H1 (cell line): ENCODE data around the gene RUNX1. TPM values are rescaled to one million over a fixed set of nuclear protein-coding genes. Genes with fewer than 3 reads are reported as not detected.
A peak's percentile ranks its signal among the peaks of the same experiment; 100 is the strongest.

Experiments
- ASH2L ChIP-seq: fragments of 200-600, 300-600 bp; sonication (generic); IDR thresholded peaks from one replicate; pipeline ENCODE4 v1.7.1; 2017; ENCODE audit warnings: low read length
- BACH1 ChIP-seq: IDR thresholded peaks from 2 replicates; pipeline ENCODE4 v1.6.1; 2012; ENCODE audit warnings: low read length, improper control_type of control experiment
- CREB1 ChIP-seq: IDR thresholded peaks from 2 replicates; pipeline ENCODE4 v1.6.1; 2012; ENCODE audit warnings: inconsistent platforms
- JUND ChIP-seq: IDR thresholded peaks from 2 replicates; pipeline ENCODE4 v1.6.1; 2011; ENCODE audit warnings: mild to moderate bottlenecking, improper control_type of control experiment, low read length
- polyA plus RNA-seq, 7 experiments: library from polyadenylated mRNA; depleted of rRNA in 3 of 7; stranded (reverse) in 5 of 7; unstranded in 2 of 7; fragments of >200 nt in 5 of 7; fragments of 200-250 nt in 2 of 7; gene quantifications; 1 replicate in 5 of 7; 2 replicates in 1 of 7; 4 replicates in 1 of 7; pipeline versions ENCODE4 v1.2.1 to v1.2.3, GENCODE V29; 2011 to 2013; ENCODE audit warnings: missing spikeins in 2 of 7, mixed read lengths in 2 of 7
- total RNA-seq: library from RNA; stranded (reverse); fragmentation: NEBNext Ultra II Directional; extraction: Animal tissue kit (Norgen Biotek cat#: 25700); gene quantifications from 2 replicates; pipeline ENCODE4 v1.2.1, GENCODE V29; 2021
- TF ChIP-seq, protein P1 (sequence below): IDR thresholded peaks from 2 replicates; pipeline ENCODE4 v1.6.1; 2012; ENCODE audit warnings: inconsistent platforms

RUNX1 gene
- total and polyA plus RNA-seq, 2 of the 8 experiments (the other 6 are each of a cell fraction or from before 2014, with no cell fraction given) = 0.20 to 0.60 TPM

DNA sequence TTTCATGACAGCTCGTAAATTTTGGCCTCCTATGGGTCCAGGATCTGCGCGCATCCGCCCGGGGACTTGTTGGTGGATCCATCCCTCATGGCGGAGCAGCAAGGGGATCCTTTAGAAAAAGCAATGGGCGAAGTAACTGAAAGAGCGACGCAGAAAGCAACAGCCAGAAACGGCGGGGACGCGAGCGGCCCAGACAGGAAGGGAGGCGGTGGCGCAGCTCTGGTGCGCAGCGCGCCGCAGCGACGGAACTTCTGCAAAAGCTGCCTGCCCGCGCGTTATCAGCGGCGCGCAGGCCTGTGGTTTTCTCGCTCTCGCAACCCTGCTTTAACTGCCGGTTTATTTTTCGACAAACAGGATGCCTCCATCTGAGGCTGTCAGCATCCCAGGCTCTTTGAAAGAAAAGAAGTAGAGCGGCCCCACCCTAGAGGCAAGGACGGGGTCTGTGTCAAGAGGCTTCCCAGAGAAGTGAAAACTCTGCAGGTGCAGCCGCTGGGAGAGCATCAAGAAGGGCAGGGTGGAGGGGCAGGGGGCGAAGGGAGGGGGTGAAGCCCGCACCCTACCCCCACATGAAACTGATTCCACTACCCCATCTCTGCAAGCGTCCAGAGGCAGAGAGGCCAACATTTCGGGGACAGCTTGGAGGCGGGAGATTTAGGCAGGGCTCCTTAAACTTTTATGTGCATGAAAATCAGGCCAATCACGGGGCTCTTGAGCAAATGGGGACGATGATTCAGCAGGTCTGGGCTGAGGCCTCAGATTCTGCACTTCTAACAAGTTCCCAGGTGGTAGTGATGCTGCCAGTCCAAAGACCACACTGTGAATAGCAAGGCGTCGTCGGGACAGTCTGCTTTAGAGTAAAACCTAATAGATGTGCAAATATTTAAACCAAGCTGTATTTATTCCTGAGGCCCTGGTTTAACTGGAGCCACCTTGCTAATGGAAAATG lies 22.2 kb downstream of the RUNX1 start (continued):
- TF ChIP-seq BACH1 = peak; percentile 61; the same call in 1 of the 2 replicates
- TF ChIP-seq JUND = no peak
- peak; percentile 45 for TF ChIP-seq ASH2L
- TF ChIP-seq, protein P1, sequence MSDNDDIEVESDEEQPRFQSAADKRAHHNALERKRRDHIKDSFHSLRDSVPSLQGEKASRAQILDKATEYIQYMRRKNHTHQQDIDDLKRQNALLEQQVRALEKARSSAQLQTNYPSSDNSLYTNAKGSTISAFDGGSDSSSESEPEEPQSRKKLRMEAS = 0 out of 2 replicates have a peak, but pooled peaks have one; percentile 14
- TF ChIP-seq CREB1 = peak; percentile 61; the same call in 1 of the 2 replicates
